Smooth muscle cell (in vitro differentiated cells): ENCODE measurements around the gene GKN1. TPM values are rescaled to one million over a fixed set of nuclear protein-coding genes. Genes with fewer than 3 reads are reported as not detected.
A peak's percentile ranks its signal among the peaks of the same experiment; 100 is the strongest.

Source experiments
- DNase-seq: peaks from one replicate; lab custom pipeline; 2025; ENCODE audit not compliant: unreplicated experiment; lab: John Stamatoyannopoulos, UW
- H2AFZ ChIP-seq: fragments of 200-600 bp; sonication (generic); 2 replicates; pipeline ENCODE4 v1.6.0; 2016; ENCODE audit warnings: antibody characterized with exemption, low read depth, mild to moderate bottlenecking
- H3F3A ChIP-seq: fragments of 200-600 bp; sonication (generic); 2 replicates; pipeline ENCODE4 v1.6.0; 2017; ENCODE audit warnings: antibody characterized with exemption, low read depth
- H3K27ac ChIP-seq: fragments of 200-600 bp; sonication (generic); 2 replicates; pipeline ENCODE4 v1.5.1; 2016; ENCODE audit warnings: low read depth, mild to moderate bottlenecking
- H3K27me3 ChIP-seq: fragments of 200-600 bp; sonication (generic); 2 replicates; pipeline ENCODE4 v1.6.1; 2016; ENCODE audit warnings: low read depth, mild to moderate bottlenecking
- H3K36me3 ChIP-seq: fragments of 200-600 bp; sonication (generic); 2 replicates; pipeline ENCODE4 v1.5.1; 2016; ENCODE audit warnings: low read depth
- H3K4me1 ChIP-seq: fragments of 200-600 bp; sonication (generic); 2 replicates; pipeline ENCODE4 v1.5.1; 2016; ENCODE audit warnings: low read depth
- H3K4me2 ChIP-seq: fragments of 200-600 bp; sonication (generic); 2 replicates; pipeline ENCODE4 v1.6.0; 2016; ENCODE audit warnings: mild to moderate bottlenecking
- H3K4me3 ChIP-seq: fragments of 200-600 bp; sonication (generic); 2 replicates; pipeline ENCODE4 v1.5.1; 2016; ENCODE audit warnings: mild to moderate bottlenecking
- H3K79me2 ChIP-seq: fragments of 200-600 bp; sonication (generic); 2 replicates; pipeline ENCODE4 v1.6.0; 2016; ENCODE audit warnings: low read depth, mild to moderate bottlenecking
- H3K9ac ChIP-seq: fragments of 200-600 bp; sonication (generic); 2 replicates; pipeline ENCODE4 v1.6.0; 2016; ENCODE audit warnings: low read depth
- H3K9me3 ChIP-seq: fragments of 200-600 bp; sonication (generic); replicated peaks from 2 replicates; pipeline ENCODE4 v1.5.1; 2016; ENCODE audit warnings: low read depth
- H4K20me1 ChIP-seq: fragments of 200-600 bp; sonication (generic); 2 replicates; pipeline ENCODE4 v1.6.0; 2016; ENCODE audit warnings: low read depth
- WGBS: methylation state at CpG from one replicate; pipeline ENCODE4 v1.1.7; 2016; ENCODE audit warnings: low lambda C conversion rate; 5-methylcytosine and 5-hydroxymethylcytosine counted together
- polyA plus RNA-seq: library from polyadenylated mRNA; unstranded; fragments of >200 nt; fragmentation: Nextera tagmentation; extraction: Ambion mirVana; gene quantifications from 2 replicates; pipeline ENCODE4 v1.2.1, GENCODE V29; 2016
- total RNA-seq: library from RNA; depleted of rRNA; stranded (reverse); fragments of >200 nt; gene quantifications from 2 replicates; pipeline ENCODE4 v1.2.3, GENCODE V29; 2014
- TF ChIP-seq, protein P1 (sequence below): fragments of 200-600 bp; sonication (generic); IDR thresholded peaks from 2 replicates; pipeline ENCODE4 v1.5.1; 2017; ENCODE audit warnings: borderline replicate concordance, mild to moderate bottlenecking, antibody characterized with exemption; ENCODE audit not compliant: insufficient read depth, poor library complexity, severe bottlenecking

GKN1 gene
- total and polyA plus RNA-seq, 2 experiments from 2014 or later: not detected

DNA sequence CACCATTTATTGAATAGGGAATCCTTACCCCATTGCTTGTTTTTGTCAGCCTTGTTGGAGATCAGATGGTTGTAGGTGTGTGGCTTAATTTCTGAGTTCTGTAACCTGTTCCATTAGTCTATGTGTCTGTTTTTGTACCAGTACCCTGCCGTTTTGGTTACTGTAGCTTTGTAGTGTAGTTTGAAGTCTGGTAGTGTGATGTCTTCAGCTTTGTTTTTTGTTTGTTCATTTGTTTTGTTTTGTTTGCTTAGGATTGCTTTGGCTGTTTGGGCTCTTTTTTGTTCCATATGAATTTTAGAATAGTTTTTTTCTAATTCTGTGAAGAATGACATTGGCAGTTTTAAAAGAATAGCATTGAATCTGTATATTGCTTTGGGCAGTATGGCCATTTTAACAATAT lies 34.5 kb upstream of the GKN1 start:
- no peaks in the 10 kb centered on the region for H3K36me3 ChIP-seq
- 100% methylated on average over 1 of the region's 1 CpG for WGBS
- H3K4me1 ChIP-seq: peaks cover 7% of the 10 kb centered on the region
- no peak overlapping the region for H3K4me3 ChIP-seq
- H3F3A ChIP-seq: no peaks in the 10 kb centered on the region
- no peaks in the 10 kb centered on the region for H3K9me3 ChIP-seq
- no peak overlapping the region for H3K9ac ChIP-seq
- no peaks in the 10 kb centered on the region for H3K27me3 ChIP-seq
- H3K79me2 ChIP-seq: no peaks in the 10 kb centered on the region
- TF ChIP-seq, protein P1, sequence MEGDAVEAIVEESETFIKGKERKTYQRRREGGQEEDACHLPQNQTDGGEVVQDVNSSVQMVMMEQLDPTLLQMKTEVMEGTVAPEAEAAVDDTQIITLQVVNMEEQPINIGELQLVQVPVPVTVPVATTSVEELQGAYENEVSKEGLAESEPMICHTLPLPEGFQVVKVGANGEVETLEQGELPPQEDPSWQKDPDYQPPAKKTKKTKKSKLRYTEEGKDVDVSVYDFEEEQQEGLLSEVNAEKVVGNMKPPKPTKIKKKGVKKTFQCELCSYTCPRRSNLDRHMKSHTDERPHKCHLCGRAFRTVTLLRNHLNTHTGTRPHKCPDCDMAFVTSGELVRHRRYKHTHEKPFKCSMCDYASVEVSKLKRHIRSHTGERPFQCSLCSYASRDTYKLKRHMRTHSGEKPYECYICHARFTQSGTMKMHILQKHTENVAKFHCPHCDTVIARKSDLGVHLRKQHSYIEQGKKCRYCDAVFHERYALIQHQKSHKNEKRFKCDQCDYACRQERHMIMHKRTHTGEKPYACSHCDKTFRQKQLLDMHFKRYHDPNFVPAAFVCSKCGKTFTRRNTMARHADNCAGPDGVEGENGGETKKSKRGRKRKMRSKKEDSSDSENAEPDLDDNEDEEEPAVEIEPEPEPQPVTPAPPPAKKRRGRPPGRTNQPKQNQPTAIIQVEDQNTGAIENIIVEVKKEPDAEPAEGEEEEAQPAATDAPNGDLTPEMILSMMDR: no peak
- no peak for DNase-seq
- no peaks in the 10 kb centered on the region for H4K20me1 ChIP-seq
- H2AFZ ChIP-seq: no peak overlapping the region
- H3K27ac ChIP-seq: no peak overlapping the region
- H3K4me2 ChIP-seq: no peak overlapping the region

DNA sequence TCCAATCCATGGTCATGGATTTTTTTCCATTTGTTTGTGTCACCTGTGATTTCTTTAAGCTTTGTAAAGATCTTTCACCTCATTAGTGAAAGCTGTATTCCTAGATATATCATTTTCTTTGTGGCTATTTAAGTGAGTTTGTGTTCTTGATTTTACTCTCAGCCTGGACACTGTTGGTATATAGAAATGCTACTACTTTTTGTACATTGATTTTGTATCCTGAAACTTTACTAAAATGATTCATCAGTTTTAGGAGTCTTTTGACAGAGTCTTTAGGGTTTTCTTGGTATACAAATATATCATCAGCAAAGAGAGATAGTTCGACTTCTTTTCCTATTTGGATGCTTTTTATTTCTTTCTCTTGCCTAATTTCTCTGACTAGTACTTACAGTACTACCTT lies 34.1 kb upstream of the GKN1 start:
- WGBS: 92% methylated on average over 1 of the region's 1 CpG
- no peak overlapping the region for H2AFZ ChIP-seq
- H3K27ac ChIP-seq: no peak overlapping the region
- no peaks in the 10 kb centered on the region for H3K79me2 ChIP-seq
- peaks cover 7% of the 10 kb centered on the region for H3K4me1 ChIP-seq
- no peaks in the 10 kb centered on the region for H4K20me1 ChIP-seq
- no peak overlapping the region for H3K9ac ChIP-seq
- H3K36me3 ChIP-seq: no peaks in the 10 kb centered on the region
- no peak overlapping the region for H3K4me2 ChIP-seq
- DNase-seq: no peak
- H3F3A ChIP-seq: no peaks in the 10 kb centered on the region
- H3K9me3 ChIP-seq: no peaks in the 10 kb centered on the region
- TF ChIP-seq, protein P1: no peak
- H3K27me3 ChIP-seq: no peaks in the 10 kb centered on the region
- no peak overlapping the region for H3K4me3 ChIP-seq

DNA sequence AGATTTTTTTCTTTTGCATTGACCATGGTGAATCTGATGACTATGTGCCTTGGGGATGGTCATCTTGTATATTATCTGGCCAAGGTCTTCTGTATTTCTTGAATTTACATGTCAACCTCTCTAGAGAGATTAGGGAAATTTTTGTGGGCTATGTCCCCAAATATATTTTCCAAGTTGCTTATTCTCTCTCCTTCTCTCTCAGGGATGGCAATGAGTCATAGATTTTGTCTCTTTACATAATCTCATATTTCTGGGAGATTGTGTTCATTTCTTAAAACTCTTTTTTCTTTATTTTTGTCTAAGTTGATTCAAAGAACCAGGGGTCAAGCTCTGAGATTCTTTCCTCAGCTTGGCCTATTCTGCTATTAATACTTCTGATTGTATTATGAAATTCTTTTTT lies 31.6 kb upstream of the GKN1 start:
- peak overlapping the region; percentile 58 for H2AFZ ChIP-seq
- H3K4me1 ChIP-seq: peaks cover 7% of the 10 kb centered on the region
- no peak for DNase-seq
- no peaks in the 10 kb centered on the region for H3F3A ChIP-seq
- H3K79me2 ChIP-seq: no peaks in the 10 kb centered on the region
- H3K4me3 ChIP-seq: no peak overlapping the region
- no peaks in the 10 kb centered on the region for H3K36me3 ChIP-seq
- no peak overlapping the region for H3K4me2 ChIP-seq
- H3K9ac ChIP-seq: no peak overlapping the region
- no peaks in the 10 kb centered on the region for H3K27me3 ChIP-seq
- H3K9me3 ChIP-seq: no peaks in the 10 kb centered on the region
- H4K20me1 ChIP-seq: no peaks in the 10 kb centered on the region
- TF ChIP-seq, protein P1: no peak
- peak overlapping the region; percentile 11 for H3K27ac ChIP-seq
